Measurements from ENCODE around the gene IRF1. TPM values are rescaled to one million over a fixed set of nuclear protein-coding genes. Genes with fewer than 3 reads are reported as not detected.

IRF1 gene
- total and polyA plus RNA-seq, 2 of the 8 experiments (the other 6 are each of a cell fraction or from before 2014, with no cell fraction given) = 4.0 to 8.5 TPM

DNA sequence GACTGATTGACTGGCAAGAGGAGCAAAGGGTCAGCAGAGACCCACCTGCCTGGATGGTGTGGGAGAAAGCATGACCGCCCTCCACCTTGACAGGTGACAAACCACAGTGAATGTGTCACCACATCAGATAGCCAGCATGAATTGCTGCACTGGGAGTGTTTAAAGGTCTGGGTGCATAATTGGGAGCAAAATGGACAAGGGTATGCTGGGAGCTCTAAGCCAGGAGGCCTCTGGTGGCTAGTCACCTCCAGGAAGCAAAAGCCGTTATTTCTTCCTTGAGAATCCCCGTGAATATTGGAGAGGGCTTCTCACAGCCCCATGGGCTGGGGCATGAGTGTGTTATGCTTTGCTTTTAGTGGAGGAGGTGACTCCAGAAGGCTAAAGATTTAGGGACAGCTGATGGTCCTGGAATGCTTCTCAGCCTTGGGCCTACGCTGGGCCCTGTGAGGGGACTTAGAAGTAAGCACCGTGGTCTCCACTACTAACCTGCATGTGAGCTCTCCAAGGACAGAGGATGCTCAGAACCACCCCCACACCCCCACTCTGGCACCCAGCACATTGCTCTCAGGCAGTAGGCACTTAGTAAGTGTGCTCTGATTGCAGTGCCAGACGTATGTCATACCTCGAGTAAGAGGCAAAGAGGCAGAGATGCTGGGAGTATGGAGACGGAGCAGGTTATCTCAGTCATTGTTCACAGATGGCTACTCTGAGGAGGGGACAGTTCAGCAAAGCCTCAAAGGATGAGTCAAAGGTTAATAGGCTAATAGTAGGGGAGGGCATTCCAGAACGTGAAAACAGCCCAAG lies 9.1 kb upstream of the IRF1 start:
- Histone ChIP-seq H4K91ac (replicated peaks; ENCODE audit: insufficient read length, low read length) (no peak overlapping the region), H3K9ac (replicated peaks in 1 of 4; ENCODE audit: extremely low read depth in 1 of 4, low read depth in 3 of 4, low read length in 3 of 4) (no peak overlapping the region), H2BK15ac (ENCODE audit: low read length) (peak overlapping the region; percentile 46; the same call in 1 of the 2 replicates), H3K4me3 (ENCODE audit: extremely low read depth in 1 of 4, insufficient read depth in 2 of 4, low read depth in 3 of 4, low read length in 4 of 4) (no peak overlapping the region), H4K8ac (ENCODE audit: extremely low read depth, insufficient read depth, low read length) (no peak overlapping the region), H2AFZ (ENCODE audit: low read length) (no peak overlapping the region), H3K4ac (replicated peaks; ENCODE audit: insufficient read length, low read depth, low read length) (no peak overlapping the region), H2BK20ac (ENCODE audit: low read length) (no peak overlapping the region), H3K79me2 (ENCODE audit: control insufficient read depth in 1 of 2, insufficient read depth in 2 of 2, low read length in 2 of 2) (no peaks in the 10 kb centered on the region), H4K20me1 (replicated peaks in 1 of 2; ENCODE audit: control insufficient read depth in 1 of 2, insufficient read depth in 2 of 2, low read length in 2 of 2) (no peaks in the 10 kb centered on the region), H2AK5ac (ENCODE audit: low read depth, low read length) (no peak overlapping the region), H3K56ac (replicated peaks; ENCODE audit: insufficient read length, low read depth, low read length) (no peak overlapping the region), H3K79me1 (ENCODE audit: low read depth, low read length) (no peaks in the 10 kb centered on the region), H3K14ac (ENCODE audit: insufficient read length) (no peak overlapping the region), H3K9me3 (ENCODE audit: insufficient read depth in 2 of 2, low read depth in 1 of 2, low read length in 1 of 2) (no peaks in the 10 kb centered on the region), H3K23ac (ENCODE audit: insufficient read length) (no peak overlapping the region), H3K4me1 (replicated peaks in 1 of 4; ENCODE audit: control insufficient read depth in 3 of 4, insufficient read depth in 4 of 4, low read length in 3 of 4) (peaks cover 4 to 10% (median 7%) of the 10 kb centered on the region in 4 experiments; a peak in 6 of 7 replicates), H3K18ac (ENCODE audit: extremely low read depth, low read length) (no peak overlapping the region), H3K27ac (ENCODE audit: low read depth, low read length) (no peak overlapping the region), H3K27me3 (replicated peaks in 1 of 4; ENCODE audit: control insufficient read depth in 3 of 4, extremely low read depth in 1 of 4, insufficient read depth in 3 of 4, low read length in 3 of 4) (no peaks in the 10 kb centered on the region), H2BK12ac (ENCODE audit: low read depth, low read length) (no peak overlapping the region), H3K4me2 (ENCODE audit: insufficient read depth in 1 of 2, low read depth in 2 of 2, low read length in 2 of 2) (no peak overlapping the region), H2BK120ac (replicated peaks; ENCODE audit: low read depth, low read length) (no peak overlapping the region), H3K36me3 (ENCODE audit: control insufficient read depth in 2 of 4, insufficient read depth in 4 of 4, low read length in 3 of 4) (no peaks in the 10 kb centered on the region), H2BK5ac (ENCODE audit: low read depth, low read length) (no peak overlapping the region), H3K23me2 (ENCODE audit: low read depth, low read length) (peaks cover 12% of the 10 kb centered on the region; the same call in 1 of the 2 replicates), H4K5ac (ENCODE audit: insufficient read length, low read depth, low read length) (no peak overlapping the region)
- ChIA-PET POLR2A (ENCODE audit: partially characterized antibody) (interaction anchor here (1.0 to 2.4 kb wide), 2 partner anchors 10 to 11 kb away, joined by 3 to 6 read pairs; no protein-coding TSS in a partner anchor), CTCF (ENCODE audit: partially characterized antibody) (interaction anchor here (0.6 to 19.9 kb wide), 33 partner anchors 10 to 262 kb away, joined by 3 to 353 read pairs (median 6); partner anchors contain the start of genes IRF1 and SLC22A5)
- 78% methylated on average over 9 of the region's 9 CpGs; no CpG with 5 or more reads in 1 of the 2 experiments for WGBS, 2 experiments (ENCODE audit: extremely low coverage in 1 of 2, insufficient coverage in 1 of 2, insufficient read length in 1 of 2, insufficient replicate concordance in 2 of 2, low coverage in 1 of 2, low lambda C conversion rate in 2 of 2, missing lambda C conversion rate in 1 of 2)
- DNase-seq (ENCODE audit: low read depth in 1 of 2, low spot score in 2 of 2) (peak in 1 of 2 experiments; percentile 35), FAIRE-seq (no peak)
- TF ChIP-seq EGR1 (IDR thresholded peaks at IDR 0.05; ENCODE audit: borderline replicate concordance, low read depth, low read length) (no peak), NRF1 (IDR thresholded peaks at IDR 0.05; ENCODE audit: low read depth, low read length) (no peak), FOSL1 (IDR thresholded peaks at IDR 0.05; ENCODE audit: insufficient read depth, low read depth, low read length) (no peak), CBX8 (IDR thresholded peaks at IDR 0.05; ENCODE audit: borderline replicate concordance, low read depth, low read length) (no peak), KDM1A (IDR thresholded peaks at IDR 0.05; ENCODE audit: borderline replicate concordance, low read length) (no peak), SRF (IDR thresholded peaks at IDR 0.05; ENCODE audit: low read depth, low read length) (no peak), EZH2 (IDR thresholded peaks at IDR 0.05; ENCODE audit: low read depth, low read length, severe bottlenecking) (no peak), BRCA1 (IDR thresholded peaks at IDR 0.05; ENCODE audit: low read depth, low read length) (no peak), ASH2L (IDR thresholded peaks at IDR 0.05; ENCODE audit: low read length) (no peak)
- TF ChIP-seq, protein P1, sequence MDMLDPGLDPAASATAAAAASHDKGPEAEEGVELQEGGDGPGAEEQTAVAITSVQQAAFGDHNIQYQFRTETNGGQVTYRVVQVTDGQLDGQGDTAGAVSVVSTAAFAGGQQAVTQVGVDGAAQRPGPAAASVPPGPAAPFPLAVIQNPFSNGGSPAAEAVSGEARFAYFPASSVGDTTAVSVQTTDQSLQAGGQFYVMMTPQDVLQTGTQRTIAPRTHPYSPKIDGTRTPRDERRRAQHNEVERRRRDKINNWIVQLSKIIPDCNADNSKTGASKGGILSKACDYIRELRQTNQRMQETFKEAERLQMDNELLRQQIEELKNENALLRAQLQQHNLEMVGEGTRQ (IDR thresholded peaks at IDR 0.05; ENCODE audit: low read length) = no peak

Data from H1 (cell line).